Progenitor cell of endocrine pancreas (in vitro differentiated cells): ENCODE data around the gene OR10A6. TPM values are rescaled to one million over a fixed set of nuclear protein-coding genes. Genes with fewer than 3 reads are reported as not detected.

ENCODE experiments used
- DNase-seq: peaks from one replicate; pipeline ENCODE4 v3.0.0; 2021; ENCODE audit warnings: low spot score; ENCODE audit not compliant: unreplicated experiment
- H3K27ac Mint-ChIP-seq: 2 replicates; pipeline ENCODE4 v1.8.0; 2021; ENCODE audit warnings: mild to moderate bottlenecking, moderate library complexity, mixed read lengths
- H3K27me3 Mint-ChIP-seq: 2 replicates; pipeline ENCODE4 v1.8.0; 2021; ENCODE audit warnings: mixed read lengths
- H3K36me3 Mint-ChIP-seq: 2 replicates; pipeline ENCODE4 v1.8.0; 2022; ENCODE audit warnings: mixed read lengths; ENCODE audit not compliant: insufficient read depth
- H3K4me1 Mint-ChIP-seq: 2 replicates; pipeline ENCODE4 v1.8.0; 2021; ENCODE audit warnings: low read depth, mixed read lengths
- H3K4me3 Mint-ChIP-seq: 2 replicates; pipeline ENCODE4 v1.8.0; 2021; ENCODE audit warnings: low read depth, mild to moderate bottlenecking, moderate library complexity, mixed read lengths
- H3K9me3 Mint-ChIP-seq: 2 replicates; pipeline ENCODE4 v1.8.0; 2021; ENCODE audit warnings: low read depth, mixed read lengths
- CTCF ChIP-seq: fragments of 200-600 bp; sonication (generic); IDR thresholded peaks from one replicate; pipeline ENCODE4 v1.5.0; 2021; ENCODE audit warnings: antibody characterized with exemption, mild to moderate bottlenecking; ENCODE audit not compliant: unreplicated experiment
- total RNA-seq: library from RNA; stranded (reverse); gene quantifications from 2 replicates; pipeline ENCODE4 v1.2.1, GENCODE V29; 2021

OR10A6 gene
- total RNA-seq, 1 donor from 2014 or later, result not detected

DNA sequence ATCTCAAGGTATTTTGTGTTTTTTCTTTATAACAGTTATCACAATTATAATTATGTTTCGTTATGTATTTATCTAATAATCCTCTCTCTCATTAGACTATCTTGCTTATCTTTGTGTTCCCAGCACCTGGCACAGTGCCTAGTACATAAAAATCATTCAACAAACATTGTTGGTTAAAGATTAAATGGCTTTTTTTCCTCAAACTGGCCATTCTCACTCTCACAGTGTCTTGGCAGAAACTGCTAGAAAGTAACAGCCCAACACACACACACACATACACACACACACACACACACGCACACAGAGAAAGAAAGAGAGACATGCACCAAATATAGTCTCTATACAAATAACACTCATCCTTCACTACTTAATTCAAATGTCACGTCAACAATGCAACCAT, 36.8 kb downstream of the OR10A6 start:
- no peak for DNase-seq
- Mint-ChIP-seq H3K4me1 (peaks cover 7% of the 10 kb centered on the region), H3K36me3 (no peaks in the 10 kb centered on the region), H3K4me3 (no peak overlapping the region), H3K9me3 (no peaks in the 10 kb centered on the region), H3K27ac (no peak overlapping the region), H3K27me3 (no peaks in the 10 kb centered on the region)
- no peak for TF ChIP-seq CTCF

DNA sequence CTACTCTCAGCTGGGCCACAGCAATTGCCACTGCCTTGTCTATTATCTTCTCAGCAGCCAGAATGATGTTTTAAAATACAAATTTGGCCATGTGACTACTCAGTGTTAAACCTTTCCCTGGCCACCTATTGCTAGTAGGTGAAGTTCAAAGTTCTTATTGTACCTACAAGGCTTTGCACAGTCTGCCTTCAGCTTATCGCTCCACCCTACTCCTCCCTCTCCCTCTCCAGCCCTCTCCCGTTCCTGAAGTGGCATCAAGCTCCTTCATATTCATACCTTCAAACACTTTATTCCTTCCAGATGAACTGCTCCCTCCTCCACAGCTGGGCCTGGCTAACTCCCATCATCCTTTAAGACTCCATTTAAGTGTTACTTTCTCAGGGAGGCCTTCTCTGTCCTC, 37.3 kb downstream of the OR10A6 start:
- TF ChIP-seq CTCF, result no peak
- no peak overlapping the region for H3K27ac Mint-ChIP-seq
- no peaks in the 10 kb centered on the region for H3K9me3 Mint-ChIP-seq
- H3K4me3 Mint-ChIP-seq, result no peak overlapping the region
- H3K27me3 Mint-ChIP-seq, result no peaks in the 10 kb centered on the region
- peaks cover 7% of the 10 kb centered on the region for H3K4me1 Mint-ChIP-seq
- DNase-seq, result no peak
- no peaks in the 10 kb centered on the region for H3K36me3 Mint-ChIP-seq

GRCh38 chr11:7892840-7893254, 38.2 kb downstream of the OR10A6 start:
- Mint-ChIP-seq H3K4me1 (peaks cover 7% of the 10 kb centered on the region), H3K27me3 (no peaks in the 10 kb centered on the region), H3K36me3 (no peaks in the 10 kb centered on the region), H3K27ac (peak overlapping the region; percentile 71), H3K4me3 (no peak overlapping the region), H3K9me3 (no peaks in the 10 kb centered on the region)
- DNase-seq, result no peak
- TF ChIP-seq CTCF, result peak; percentile 76

DNA sequence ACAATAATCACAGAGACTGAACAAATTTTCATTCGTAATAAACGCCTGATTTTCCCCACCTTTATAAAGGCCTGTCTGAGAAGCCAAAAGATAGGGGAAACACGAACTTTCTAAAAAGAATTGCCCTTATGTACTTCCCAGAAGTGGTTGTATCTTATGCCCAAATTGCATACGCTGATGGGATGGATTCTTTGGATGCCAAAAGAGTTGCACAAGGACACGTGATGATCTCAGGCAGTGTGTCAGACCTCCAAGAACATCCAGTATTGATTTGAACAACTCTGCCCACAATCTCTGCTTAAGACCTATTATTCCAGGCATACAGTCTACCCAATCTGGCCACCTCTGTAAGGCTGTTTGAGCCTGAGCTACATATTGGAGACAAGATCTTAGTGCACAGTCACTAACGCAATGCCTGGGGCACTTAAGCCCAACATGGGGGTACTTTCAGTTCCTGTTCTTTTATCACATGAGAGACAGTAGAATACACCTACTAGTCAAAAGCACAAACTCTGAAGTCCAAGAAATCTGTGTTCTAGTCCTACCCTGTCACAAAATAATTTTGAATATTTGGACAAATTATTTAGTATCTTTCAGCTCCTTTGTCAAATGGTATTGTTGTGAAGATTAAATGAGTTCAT, 38.9 kb downstream of the OR10A6 start:
- Mint-ChIP-seq H3K27me3 (no peaks in the 10 kb centered on the region), H3K36me3 (no peaks in the 10 kb centered on the region), H3K4me1 (peaks cover 7% of the 10 kb centered on the region), H3K27ac (no peak overlapping the region), H3K4me3 (no peak overlapping the region), H3K9me3 (no peaks in the 10 kb centered on the region)
- TF ChIP-seq CTCF, result no peak
- no peak for DNase-seq

GRCh38 chr11:7890417-7891172, 40.5 kb downstream of the OR10A6 start:
- no peak overlapping the region for H3K4me3 Mint-ChIP-seq
- no peak for TF ChIP-seq CTCF
- peaks cover 7% of the 10 kb centered on the region for H3K4me1 Mint-ChIP-seq
- H3K27me3 Mint-ChIP-seq, result no peaks in the 10 kb centered on the region
- no peak overlapping the region for H3K27ac Mint-ChIP-seq
- H3K36me3 Mint-ChIP-seq, result no peaks in the 10 kb centered on the region
- no peak for DNase-seq
- H3K9me3 Mint-ChIP-seq, result no peaks in the 10 kb centered on the region
